ENCODE measurements around the gene LDLR. TPM values are rescaled to one million over a fixed set of nuclear protein-coding genes. Genes with fewer than 3 reads are reported as not detected.

LDLR gene
- total RNA-seq (2022; extraction: Qiagen RNA extraction): 22.0 to 27.7 TPM (median 22.1 TPM) in 5 replicates

DNA sequence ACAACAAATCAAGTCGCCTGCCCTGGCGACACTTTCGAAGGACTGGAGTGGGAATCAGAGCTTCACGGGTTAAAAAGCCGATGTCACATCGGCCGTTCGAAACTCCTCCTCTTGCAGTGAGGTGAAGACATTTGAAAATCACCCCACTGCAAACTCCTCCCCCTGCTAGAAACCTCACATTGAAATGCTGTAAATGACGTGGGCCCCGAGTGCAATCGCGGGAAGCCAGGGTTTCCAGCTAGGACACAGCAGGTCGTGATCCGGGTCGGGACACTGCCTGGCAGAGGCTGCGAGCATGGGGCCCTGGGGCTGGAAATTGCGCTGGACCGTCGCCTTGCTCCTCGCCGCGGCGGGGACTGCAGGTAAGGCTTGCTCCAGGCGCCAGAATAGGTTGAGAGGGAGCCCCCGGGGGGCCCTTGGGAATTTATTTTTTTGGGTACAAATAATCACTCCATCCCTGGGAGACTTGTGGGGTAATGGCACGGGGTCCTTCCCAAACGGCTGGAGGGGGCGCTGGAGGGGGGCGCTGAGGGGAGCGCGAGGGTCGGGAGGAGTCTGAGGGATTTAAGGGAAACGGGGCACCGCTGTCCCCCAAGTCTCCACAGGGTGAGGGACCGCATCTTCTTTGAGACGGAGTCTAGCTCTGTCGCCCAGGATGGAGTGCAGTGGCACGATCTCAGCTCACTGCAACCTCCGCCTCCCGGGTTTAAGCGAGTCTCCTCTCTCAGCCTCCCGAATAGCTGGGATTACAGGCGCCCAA, at the start of gene LDLR:
LDLR (plus strand) TSS at position 210 of the 760 bp plus-strand sequence; CDS start at position 296, 86 bp downstream.

DNA sequence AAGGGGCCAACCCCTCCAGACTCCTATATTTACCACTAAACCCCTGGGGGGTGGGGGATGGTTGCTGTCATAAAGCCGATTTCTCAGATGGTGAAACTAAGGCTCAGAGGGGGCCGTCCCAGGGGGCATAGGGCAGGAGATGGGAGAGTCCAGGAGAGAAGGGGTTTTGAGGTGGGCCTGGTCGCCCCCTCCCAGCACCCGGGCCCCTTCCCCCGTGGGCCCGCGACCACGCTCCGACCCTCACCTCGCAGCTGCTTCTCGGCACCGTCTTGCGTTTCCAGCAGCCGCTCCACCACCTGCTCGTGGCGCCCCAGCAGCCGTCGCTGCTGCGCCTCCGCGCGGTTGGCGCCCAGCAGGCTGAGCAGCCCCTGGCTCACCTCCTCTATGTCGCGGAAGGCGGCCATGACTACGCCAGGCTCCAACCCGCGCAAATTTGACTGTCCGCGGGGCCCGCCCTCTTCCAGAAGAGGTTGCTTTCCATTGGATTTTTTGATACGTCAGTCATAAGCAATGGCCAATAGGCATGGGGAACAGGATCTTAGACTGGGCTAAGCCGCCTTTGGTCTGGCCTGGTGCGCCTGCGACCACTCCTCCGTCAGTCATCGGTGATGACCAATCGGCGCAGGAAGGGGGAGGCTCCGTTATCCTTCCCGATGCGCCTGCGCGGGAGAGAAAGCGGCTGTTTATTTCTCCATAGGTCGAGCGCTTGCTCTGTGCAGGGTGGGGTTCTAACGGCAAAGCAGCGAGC, 66.3 kb downstream of the LDLR start, which contains the start of gene SPC24:
SPC24 (minus strand) TSS at position 410 of the 748 bp plus-strand sequence; CDS start at position 404, 6 bp downstream.

Other genes with a start within 250 kb of the LDLR start
- 0.10 to 0.13 TPM in 2 of 5 replicates, not detected in the others for gene C19orf38, start 241.0 kb upstream of the LDLR start, total RNA-seq (2022; extraction: Qiagen RNA extraction)
- 39.5 to 49.8 TPM (median 45.5 TPM) in 5 replicates for gene CARM1, start 217.9 kb upstream of the LDLR start, total RNA-seq (2022; extraction: Qiagen RNA extraction)
- 18.0 to 22.1 TPM (median 20.6 TPM) in 5 replicates for gene YIPF2, start 160.8 kb upstream of the LDLR start, total RNA-seq (2022; extraction: Qiagen RNA extraction)
- gene TIMM29, start 160.7 kb upstream of the LDLR start, total RNA-seq (2022; extraction: Qiagen RNA extraction): 13.1 to 19.7 TPM (median 18.6 TPM) in 5 replicates
- gene SMARCA4, start 128.4 kb upstream of the LDLR start, total RNA-seq (2022; extraction: Qiagen RNA extraction): 6.8 to 10.7 TPM (median 8.5 TPM) in 5 replicates
- gene SPC24, start 66.3 kb downstream of the LDLR start, total RNA-seq (2022; extraction: Qiagen RNA extraction): 15.3 to 21.9 TPM (median 20.9 TPM) in 5 replicates
- 39.9 to 52.5 TPM (median 48.0 TPM) in 5 replicates for gene KANK2, start 108.1 kb downstream of the LDLR start, total RNA-seq (2022; extraction: Qiagen RNA extraction)
- not detected in 5 replicates for gene ANGPTL8, start 150.2 kb downstream of the LDLR start, total RNA-seq (2022; extraction: Qiagen RNA extraction)
- 6.4 to 10.3 TPM (median 9.5 TPM) in 5 replicates for gene DOCK6, start 173.1 kb downstream of the LDLR start, total RNA-seq (2022; extraction: Qiagen RNA extraction)
- gene TSPAN16, start 206.7 kb downstream of the LDLR start, total RNA-seq (2022; extraction: Qiagen RNA extraction): not detected in 5 replicates